ENCODE results near the gene PLEKHJ1.

The PLEKHJ1 gene

DNA sequence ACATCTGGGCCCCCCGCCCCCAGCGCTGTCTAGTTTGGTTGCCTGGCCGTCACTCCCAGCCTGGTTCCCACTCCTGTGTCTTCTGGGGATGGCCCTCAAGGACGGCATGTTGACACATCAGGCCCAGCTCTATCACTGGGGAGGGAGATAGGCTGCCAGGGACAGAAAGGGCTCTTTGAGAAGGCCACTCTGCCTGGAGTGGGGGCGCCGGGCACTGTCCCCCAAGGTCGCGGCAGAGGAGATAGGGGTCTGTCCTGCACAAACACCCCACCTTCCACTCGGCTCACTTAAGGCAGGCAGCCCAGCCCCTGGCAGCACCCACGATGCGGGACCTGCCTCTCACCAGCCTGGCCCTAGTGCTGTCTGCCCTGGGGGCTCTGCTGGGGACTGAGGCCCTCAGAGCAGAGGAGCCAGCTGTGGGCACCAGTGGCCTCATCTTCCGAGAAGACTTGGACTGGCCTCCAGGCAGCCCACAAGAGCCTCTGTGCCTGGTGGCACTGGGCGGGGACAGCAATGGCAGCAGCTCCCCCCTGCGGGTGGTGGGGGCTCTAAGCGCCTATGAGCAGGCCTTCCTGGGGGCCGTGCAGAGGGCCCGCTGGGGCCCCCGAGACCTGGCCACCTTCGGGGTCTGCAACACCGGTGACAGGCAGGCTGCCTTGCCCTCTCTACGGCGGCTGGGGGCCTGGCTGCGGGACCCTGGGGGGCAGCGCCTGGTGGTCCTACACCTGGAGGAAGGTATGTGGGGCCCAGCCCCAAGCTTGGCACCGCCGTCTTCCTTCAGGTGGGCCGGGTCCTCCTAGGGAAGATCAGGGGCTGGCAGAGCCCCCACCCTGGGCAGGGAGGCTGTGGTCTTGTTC lies 13.1 kb upstream of the PLEKHJ1 start, which contains the start of gene AMH:
TSS of gene AMH (plus strand) at position 314 of the 857 bp plus-strand sequence. CDS start at position 324, 10 bp downstream.
- DNase-seq = no peak

DNA sequence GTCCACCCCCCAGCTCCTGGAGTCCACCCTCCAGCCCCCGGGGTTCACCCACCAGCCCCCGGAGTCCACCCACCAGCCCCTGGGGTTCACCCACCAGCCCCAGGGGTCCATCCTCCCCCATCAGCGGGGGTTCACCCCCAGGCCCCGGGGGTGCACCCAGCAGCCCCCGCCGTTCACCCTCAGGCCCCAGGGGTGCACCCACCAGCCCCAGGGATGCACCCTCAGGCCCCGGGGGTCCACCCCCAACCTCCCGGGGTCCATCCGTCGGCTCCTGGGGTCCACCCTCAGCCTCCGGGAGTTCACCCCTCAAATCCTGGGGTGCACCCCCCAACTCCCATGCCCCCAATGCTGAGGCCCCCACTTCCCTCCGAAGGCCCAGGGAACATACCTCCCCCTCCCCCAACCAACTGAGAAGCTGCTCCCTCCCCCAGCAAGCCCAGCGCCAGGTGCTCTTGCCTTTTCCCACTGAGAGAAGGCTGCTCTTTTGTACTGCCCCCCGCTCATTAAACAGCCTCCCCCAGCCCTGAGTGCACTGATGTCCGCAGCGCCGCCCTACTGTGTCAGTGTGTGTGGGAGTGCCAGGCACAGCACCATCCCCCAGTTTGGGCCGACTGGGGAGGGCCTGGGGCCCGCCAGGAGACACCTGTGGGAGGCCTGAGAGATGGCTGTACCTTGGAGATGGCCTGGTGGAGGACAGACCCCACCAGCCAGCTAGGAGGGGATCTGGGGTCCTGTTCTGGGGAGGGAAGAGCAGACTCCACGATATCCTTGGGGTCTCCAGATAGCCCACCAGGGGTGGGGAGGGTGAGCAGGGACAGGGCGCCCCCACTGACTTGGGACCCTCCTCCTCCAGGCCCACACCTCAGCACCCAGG lies 12.2 kb upstream of the PLEKHJ1 start:
- no peak for DNase-seq

DNA sequence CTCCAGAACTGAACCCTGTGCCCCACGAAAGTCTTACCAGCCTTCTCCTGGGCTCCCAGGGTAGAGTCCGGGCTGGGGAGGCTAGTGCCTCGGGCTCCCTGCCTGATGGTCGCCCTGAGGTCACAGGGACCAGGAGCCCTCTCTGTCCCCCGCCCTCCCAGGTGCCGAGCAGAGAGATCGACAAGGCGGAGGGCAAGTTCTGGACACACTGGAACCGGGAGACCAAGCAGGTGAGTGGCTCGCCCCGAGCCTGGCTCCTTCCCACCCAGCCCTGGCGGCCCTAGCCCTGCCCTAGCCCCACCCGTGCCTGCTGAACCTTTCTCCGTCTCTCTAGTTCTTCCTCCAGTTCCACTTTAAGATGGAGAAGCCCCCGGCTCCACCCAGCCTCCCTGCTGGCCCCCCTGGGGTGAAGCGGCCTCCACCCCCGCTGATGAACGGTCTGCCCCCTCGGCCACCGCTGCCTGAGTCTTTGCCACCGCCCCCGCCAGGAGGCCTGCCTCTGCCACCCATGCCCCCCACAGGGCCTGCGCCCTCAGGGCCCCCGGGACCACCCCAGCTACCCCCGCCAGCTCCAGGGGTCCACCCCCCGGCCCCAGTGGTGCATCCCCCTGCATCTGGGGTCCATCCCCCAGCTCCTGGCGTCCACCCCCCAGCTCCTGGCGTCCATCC lies 11.4 kb upstream of the PLEKHJ1 start:
- DNase-seq = no peak

DNA sequence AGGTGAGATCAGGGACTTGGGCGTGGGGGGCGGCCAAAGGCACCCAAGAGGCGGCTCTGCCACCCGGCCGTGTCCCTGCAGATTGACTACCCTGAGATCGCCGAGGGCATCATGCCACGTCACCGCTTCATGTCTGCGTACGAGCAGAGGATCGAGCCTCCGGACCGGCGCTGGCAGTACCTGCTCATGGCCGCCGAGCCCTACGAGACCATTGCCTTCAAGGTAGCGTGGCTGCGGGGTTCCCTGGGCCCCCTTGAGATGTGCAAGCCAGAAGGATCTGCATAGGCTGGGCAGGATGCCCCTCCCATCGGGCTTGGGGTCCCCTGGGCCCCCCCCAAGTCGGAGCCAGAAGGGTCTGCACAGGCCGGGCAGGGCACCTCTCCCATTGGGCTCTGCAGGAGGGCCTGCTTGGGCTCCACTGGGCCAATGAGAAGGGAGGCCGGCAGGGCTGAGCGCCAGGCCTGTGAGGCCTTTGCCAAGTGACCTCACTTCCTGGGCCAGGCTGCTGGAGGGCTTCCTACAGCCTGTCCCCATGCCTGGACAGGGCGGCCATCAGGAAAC lies 10.8 kb upstream of the PLEKHJ1 start:
- no peak for DNase-seq

DNA sequence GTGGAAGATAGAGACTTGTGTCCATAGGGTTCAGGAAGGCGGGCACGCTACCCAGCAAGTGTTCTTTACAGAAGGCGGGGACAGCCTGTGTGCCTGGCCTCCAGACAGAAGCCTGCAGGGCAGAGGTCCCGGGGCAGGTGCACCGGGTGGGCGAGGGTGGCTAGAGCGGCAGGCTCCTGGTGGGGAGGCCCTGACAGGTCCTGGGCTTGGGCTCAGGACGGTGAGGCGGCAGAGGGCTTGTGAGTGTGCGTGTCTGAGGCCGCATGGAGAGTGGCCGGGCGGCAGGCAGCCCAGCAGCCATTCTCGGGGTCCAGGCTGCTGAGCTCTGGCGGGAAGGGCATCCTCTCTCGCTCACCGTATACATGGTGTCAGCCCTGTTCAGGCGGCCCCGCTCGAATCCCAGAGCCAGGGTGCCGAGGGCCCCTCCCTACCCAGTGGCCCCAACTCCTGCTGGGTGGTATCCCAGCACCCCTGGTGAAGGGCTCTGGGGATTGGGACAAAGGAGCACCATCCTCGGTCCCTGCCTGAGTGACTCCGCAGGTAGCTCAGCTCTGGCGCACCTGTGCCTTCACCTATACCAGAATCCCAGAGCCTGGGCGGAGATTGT lies 10.0 kb upstream of the PLEKHJ1 start:
- no peak for DNase-seq

DNA sequence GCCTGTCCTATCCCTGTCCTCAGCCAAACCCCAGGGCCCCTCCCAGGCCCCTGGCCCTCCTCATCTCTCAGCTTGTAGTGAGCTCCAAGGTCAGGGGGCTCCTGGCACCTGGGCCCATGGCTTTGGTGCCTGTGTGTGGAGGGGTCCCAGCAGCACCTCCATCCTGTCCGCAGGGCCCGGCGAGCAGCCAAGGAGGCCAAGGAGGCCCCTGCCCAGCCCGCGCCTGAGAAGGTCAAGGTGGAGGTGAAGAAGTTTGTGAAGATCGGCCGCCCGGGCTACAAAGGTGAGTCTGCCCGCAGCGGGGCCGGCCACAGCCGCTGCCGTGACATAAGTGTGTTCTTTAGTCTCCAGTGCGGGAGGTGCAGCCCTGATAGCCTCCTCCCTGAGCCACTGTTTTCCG lies 9.1 kb upstream of the PLEKHJ1 start:
- DNase-seq = no peak

DNA sequence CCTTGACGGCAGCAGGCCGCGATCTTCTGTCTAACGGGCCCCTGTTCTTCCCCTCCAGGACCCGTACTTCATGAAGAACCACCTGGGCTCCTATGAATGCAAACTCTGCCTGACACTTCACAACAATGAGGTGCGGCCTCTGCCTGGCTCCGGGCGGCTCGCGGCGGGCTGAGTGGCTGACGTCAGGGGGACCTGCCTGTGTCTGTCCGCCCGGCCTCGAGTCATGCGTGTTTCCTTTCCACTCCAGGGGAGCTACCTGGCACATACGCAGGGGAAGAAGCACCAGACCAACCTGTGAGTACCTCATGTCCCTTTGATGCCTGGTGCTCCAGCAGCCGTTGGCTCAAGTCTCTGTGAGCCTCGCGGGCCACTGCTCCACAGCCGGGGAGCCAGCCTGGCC lies 8.4 kb upstream of the PLEKHJ1 start:
- no peak for DNase-seq

DNA sequence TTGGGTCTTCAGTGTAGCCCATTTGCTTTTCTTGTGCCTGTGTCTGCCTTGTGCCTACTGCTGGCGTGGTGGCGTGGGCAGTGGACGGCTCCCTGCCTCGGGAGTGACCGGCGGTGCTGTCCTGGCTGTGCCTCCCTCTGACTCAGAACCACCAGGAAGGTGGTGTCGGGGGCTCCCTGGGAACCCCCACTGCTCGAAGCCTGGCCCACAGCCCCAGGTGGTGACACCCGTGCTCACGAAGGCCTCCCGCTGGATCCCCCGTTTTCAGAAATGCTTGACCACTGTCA lies 7.9 kb upstream of the PLEKHJ1 start:
- no peak for DNase-seq

DNA sequence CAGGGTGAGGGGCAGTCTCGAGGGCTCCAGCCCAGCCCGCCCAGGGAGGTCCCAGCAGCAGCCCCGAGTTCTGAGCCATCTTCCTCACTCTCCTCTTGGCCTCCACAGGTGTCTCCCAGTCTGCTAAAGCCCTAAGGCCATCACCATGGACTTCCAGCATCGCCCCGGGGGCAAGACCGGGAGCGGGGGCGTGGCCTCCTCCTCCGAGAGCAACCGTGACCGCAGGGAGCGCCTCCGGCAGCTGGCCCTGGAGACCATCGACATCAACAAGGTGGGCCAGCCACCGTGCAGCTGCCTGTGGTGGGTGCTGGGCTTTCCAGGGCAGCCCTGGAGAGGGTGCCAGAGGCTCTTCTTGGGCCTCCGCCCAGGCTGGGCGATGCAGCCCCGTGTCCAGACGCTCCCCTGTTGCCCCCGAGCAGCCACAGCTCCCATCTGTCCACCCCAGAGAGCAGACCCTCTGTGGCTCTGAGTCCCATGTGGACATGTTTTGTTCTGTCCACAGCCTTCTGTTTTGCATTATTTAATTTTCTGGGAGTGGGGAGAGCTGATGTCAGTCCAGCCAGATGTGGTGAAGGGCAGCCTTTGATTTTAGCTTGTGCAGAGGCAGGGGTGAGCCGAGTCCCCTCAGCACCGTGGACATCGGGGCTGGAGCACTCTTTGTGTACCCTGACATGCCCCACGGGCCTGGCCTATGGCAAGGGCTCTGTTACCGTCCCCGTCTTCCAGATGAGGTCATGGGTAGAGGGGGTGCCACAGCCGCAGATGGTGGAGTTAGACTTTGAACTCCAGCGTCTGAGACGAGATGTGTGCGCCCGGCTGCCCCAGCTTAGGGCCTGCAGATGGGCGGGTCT lies 7.4 kb upstream of the PLEKHJ1 start:
- DNase-seq = no peak

DNA sequence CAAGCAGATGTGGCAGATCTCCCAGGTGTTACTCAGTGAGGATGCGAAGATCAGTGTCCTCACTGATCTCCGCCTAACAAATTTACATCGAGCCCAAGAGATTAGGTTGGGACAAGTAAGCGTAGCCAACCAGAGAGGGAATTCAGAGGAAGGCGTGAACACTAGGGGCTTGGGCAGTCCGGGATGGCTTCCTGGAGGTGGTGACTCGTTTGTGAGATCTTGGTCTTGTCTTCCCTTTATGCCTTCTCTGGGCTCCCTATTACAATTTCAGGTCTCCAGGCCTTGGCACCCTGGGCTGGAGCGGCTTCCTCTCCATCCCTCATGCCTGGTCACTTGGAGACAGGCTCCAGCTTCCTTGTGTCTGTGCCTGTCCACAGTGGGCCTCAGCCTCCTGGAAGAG lies 6.7 kb upstream of the PLEKHJ1 start:
- DNase-seq = no peak

DNA sequence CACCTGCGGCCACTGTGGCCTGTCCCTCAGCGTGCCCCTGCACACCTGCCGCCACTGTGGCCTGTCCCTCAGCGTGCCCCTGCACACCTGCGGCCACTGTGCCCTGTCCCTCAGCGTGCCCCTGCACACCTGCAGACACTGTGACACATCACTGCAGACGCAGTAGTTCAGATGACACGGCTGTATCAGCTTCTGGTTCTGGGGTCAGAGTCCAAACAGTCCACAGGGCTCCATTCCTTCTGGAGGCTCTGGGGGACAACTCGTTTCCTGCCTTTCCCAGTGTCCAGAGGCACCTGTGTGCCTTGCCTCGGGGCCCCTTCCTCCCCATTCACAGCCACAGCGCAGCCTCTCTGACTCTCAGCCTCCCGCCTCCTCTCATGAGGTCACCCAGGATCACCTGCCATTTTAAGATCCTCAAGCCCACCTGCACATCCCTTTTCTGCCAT lies 6.0 kb upstream of the PLEKHJ1 start:
- no peak for DNase-seq

DNA sequence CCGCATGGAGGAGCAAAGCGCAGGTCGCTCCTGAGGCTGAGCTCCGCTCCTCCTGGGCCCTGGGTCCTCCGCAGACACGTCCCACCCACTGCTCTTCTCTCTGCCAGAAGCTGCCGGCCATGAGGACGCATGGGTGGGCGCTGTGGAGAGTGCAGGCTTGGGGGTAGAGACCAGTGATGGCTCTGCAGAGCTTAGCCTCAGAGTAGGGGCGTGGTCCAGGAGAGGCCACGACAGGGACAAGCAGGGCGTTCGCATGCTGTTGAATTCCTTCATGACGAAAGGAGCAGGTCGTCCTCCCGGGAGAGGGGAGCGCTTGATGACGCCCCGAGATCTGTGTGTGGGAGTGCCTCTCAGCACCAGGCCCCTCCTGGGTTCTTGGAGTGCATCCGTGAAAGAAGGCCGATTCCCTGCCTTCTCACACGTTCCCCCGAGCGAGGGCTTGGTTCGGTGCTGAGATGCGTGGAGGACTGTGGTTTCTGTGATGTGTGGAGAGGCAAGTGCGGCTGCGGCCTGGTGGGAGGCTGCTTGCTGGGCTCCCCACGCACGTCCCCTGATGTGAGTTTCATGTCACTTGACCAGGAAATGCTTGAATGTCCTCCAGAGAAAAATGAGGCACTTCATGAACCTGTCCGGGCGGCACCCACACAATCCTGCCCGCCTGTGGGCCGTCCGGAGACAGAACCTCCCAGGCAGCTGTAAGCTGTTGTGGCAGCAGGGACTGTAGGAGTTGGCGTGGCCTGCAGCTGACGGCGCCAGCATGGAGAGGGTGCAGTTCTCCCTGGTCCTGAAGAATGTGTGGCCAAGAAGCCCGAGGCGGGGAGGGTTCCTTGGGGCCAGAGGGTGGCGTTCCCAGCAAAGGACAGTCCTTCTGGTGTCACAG lies 5.0 kb upstream of the PLEKHJ1 start:
- no peak for DNase-seq

DNA sequence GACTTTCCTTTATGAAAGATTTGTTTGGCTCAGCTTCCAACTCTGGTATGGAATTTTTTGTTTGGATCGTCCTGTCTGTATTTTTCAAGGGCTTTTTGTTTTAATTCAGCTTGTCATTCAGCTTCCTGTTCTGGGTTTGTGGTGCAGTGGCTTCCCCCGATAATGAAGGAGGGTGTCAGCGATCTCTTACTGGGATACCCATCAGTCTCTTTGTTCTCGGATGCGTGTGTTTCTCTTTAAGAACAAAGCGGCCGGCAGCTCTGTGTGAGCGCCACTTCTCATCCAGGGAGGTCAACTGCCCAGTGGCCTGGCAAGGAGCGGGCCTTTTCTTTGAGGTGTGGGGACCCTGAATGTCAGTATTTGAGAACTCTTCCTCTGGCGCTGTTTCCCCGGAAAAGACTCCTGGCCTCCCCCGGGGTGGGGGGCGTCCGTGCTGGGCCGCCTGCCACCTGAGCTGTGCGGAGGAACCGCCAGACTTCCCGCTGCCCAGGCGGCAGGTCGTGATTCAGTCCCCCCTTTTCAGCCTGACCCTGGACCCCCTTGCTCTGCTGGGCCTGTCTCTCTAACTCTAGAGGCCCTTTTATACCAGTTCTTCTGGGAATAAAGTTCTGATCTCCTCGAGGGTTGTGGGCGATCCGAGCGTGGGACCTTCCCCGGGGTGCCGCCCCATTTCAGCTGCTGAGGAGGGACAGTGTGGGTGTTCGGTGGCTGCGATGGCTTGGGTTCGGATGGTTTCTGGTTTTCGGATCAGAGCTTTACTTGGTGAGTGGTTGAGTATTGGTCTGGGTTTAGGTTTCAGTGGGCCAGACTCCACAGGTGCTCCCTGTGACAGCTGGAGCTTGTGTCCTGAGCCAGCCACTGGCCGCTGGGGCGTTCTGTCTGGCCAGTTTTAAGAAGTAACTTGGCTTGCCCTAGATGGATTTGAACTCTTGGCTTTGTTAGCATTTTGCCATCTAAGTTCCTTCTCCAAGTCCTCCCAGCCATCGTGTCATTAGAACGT lies 3.9 kb upstream of the PLEKHJ1 start:
- no peak for DNase-seq

DNA sequence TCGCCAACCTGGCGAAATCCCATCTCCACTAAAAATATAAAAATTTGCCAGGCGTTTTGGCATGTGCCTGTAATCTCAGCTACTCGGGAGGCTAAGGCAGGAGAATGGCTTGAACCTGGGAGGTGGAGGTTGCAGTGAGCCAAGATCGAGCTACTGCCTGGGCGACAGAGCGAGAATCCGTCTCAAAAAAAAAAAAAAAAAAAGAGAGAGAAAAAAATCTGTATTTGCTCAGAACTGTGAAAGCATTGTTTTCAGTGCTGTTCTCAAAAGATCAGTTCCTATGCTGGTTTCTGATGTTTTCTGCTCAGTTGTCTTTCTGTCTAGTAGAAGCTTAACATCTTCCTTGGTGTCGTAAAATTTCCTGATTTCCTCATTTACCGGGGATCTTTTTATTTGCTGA lies 3.0 kb upstream of the PLEKHJ1 start:
- no peak for DNase-seq

DNA sequence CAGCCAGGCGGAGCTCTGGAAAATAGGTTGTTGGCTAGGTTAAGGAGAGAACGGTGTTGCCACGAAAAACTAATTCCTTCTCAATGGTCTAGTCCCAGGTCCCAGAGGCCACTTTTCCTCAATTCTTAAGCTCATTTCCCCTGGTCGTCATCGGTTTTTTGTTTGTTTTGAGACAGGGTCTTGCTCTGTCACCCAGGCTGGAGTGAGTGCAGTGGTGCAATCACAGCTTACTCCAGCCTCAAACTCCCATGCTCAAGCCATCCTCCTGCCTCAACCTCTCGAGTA lies 1.7 kb upstream of the PLEKHJ1 start:
- DNase-seq = no peak

DNA sequence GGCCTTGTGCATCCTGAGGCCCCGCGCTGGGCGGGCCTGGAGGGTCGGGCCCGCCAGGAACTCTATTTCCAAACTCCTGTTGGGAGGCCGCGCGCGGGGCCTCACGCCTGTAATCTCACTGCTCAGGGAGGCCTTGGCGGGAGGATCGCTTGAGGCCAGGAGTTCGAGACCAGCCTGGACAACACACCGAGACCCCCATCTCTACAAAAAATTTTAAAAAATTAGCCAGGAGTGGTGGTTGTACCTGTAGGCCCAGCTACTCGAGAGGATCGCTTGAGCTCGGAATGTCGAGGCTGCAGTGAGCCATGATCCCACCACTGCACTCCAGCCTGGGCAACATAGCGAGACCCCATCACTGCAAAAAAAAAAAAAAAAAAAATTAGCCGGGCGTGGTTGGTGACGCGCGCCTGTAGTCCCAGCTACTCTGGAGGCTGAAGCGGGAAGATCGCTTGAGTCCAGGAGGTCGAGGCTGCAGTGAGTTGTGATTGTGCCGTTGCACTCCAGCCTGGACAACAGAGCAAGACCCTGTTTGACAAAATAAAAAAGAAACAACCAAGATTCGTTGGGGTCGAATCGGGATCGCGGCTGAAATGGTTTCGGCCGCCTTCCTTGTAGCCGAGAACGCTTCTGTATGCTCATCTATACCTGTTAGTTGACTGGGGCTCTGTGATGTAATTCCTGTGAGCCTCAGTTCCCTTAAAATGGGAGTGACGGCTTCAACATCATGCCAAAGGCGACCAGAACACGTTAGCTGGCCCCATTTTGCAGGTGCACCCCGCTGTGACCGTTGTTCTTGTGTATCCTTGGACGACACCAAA lies 1.1 kb upstream of the PLEKHJ1 start:
- no peak for DNase-seq

DNA sequence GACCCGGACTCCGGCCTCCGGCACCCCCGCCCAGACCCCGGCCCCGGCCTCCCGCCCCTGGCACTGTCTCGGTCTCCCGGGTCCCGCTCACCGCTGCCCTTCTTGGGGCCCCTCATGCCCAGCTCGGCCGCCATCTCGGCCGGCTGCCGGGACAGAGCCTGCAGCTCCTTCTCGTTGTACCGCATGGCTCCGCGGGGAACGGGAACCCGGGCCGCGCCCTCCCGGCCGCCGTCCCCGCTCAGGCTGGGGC lies 140 bp downstream of the PLEKHJ1 start:
- no peak for DNase-seq

DNA sequence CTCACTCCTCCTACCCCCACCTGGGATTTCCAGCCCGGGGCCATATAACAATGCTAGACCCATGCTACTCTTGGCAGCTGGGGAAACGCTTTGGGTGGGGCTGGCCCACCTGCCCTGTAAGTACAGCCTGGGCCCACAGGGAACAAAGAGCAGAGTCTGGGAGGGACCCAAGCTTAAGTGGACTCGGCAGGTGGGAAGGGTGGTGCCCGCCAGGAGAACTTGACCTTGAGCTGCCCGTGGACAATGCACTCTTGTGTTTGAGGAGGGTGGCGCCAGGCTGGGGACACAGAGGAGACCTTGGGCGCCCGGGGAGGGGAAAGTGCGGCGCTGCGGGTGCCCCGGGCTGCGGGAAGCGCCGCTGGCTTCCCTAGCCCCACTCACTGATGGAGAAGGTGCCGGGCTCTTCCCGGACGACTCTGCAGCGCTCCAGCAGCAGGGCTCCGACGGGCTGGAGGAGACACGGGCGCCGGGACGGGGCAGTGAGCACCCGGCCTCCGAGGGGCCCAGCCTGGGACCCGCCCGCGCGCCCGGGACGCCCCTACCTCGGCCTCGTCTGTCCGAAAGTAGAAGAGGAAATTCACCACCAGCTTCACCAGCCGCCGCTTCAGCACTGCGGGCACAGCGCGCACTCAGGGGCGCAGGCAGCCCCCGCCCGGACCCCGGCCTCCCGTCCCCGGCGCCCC lies 607 bp downstream of the PLEKHJ1 start:
- DNase-seq = no peak

DNA sequence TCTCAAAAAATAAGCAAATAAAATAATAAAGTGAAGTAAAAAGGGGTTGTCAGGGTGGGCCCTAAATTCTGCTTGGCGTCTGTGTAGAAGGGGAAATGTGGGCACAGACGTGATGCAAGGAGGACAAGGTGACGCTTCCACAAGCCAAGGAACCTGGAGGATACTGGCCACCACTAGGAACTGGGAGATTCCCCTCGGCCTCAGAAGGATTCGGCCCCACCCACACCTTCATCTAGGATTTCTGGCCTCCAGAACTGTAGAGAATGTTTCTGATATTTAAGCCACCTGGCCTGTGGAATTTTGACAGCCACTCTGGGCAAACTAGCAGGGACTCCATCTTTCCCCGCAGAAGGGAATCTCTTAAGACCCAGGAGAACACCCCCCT lies 1.1 kb downstream of the PLEKHJ1 start:
- no peak for DNase-seq

Data from right forelimb (tissue), 1 donor.